ENCODE measurements around the gene NRXN3. TPM values are rescaled to one million over a fixed set of nuclear protein-coding genes. Genes with fewer than 3 reads are reported as not detected.

NRXN3 gene
- total RNA-seq, 2 experiments from 2014 or later, result not detected

GRCh38 chr14:79645753-79646362 is 1475.7 kb downstream of the NRXN3 start:
- H3K4me1 Mint-ChIP-seq, result no peaks in the 10 kb centered on the region
- H3K36me3 Mint-ChIP-seq, result no peaks in the 10 kb centered on the region
- CTCF ChIA-PET, result no interaction called here
- H3K27ac Mint-ChIP-seq, result no peak overlapping the region
- H3K27me3 Mint-ChIP-seq, result no peaks in the 10 kb centered on the region
- H3K9me3 Mint-ChIP-seq (ENCODE audit: low read depth), result peaks cover 4% of the 10 kb centered on the region
- ATAC-seq, result no peak
- H3K4me3 Mint-ChIP-seq, result no peak overlapping the region
- no peak for DNase-seq

- Mint-ChIP-seq H3K9me3 (ENCODE audit: low read depth) (peaks cover 9% of the 10 kb centered on the region), H3K27me3 (no peaks in the 10 kb centered on the region), H3K4me3 (no peak overlapping the region), H3K27ac (no peak overlapping the region), H3K36me3 (no peaks in the 10 kb centered on the region), H3K4me1 (no peaks in the 10 kb centered on the region)
- CTCF ChIA-PET, result no interaction called here
- DNase-seq (no peak), ATAC-seq (no peak)
Observed at GRCh38 chr14:79649856-79650255, 1479.7 kb downstream of the NRXN3 start.

DNA sequence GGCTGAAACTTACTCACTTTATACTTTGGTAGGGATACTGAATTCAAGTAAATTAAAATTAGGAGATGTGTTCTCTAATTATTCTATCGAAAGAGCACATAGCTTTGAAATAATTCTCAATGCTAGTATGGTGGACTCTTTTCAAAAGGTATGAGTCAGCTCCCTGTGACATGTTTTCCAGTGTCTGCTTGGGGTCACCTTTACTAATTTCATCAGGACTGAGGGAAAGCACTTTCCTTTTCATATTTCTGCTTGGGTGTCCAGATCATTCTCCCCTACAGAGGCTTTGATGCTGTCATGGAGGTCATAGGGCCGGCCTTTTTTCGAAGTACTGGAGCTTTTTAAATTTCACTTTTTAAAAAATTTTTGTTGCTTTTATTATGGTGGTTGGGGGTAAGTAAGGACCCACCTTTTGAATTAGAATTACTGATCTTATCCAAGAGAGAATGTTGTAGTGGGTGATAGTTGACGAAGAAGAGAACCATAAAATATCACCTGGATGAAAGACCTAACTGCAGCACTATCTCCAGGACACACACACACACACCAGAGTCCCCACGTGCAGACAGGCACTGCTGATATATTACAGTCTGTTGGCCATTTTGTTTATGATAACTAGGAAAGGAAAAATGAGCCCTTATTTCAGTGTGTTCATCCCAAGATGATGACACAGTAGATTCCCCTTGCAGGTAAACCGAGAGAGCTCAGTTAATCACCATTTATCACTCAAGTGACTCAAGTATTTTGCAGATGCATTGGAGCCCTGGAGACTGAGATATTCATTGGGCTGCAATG is 1482.5 kb downstream of the NRXN3 start:
- no peaks in the 10 kb centered on the region for H3K27me3 Mint-ChIP-seq
- no peak overlapping the region for H3K27ac Mint-ChIP-seq
- H3K36me3 Mint-ChIP-seq, result no peaks in the 10 kb centered on the region
- DNase-seq (no peak), ATAC-seq (no peak)
- H3K4me3 Mint-ChIP-seq, result no peak overlapping the region
- peaks cover 8% of the 10 kb centered on the region for H3K9me3 Mint-ChIP-seq (ENCODE audit: low read depth)
- CTCF ChIA-PET, result no interaction called here
- H3K4me1 Mint-ChIP-seq, result no peaks in the 10 kb centered on the region

DNA sequence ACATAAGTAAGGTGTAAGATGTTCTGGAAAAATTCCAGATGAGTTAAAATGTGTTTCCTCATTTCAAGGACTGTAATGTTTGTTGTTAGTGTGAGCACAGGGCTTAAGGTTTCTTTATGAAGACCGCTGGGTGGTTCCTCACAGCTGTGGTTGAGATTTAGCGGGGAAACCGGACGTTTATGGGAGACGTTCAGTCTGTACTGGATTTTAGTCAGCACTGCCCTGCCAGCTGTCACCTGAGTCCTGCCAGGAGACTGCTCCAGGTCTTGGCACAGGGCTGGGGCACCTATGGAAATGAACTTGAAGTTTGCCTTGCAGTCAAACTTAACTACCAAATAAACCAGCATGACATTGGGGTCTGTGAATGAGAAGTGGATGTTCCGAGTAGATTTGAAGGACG is 1485.9 kb downstream of the NRXN3 start:
- CTCF ChIA-PET, result interaction anchor here (0.7 kb wide), 2 partner anchors 9 to 716 kb away, joined by 3 read pairs; no protein-coding TSS in a partner anchor
- no peak for DNase-seq
- H3K27me3 Mint-ChIP-seq, result no peaks in the 10 kb centered on the region
- no peaks in the 10 kb centered on the region for H3K4me1 Mint-ChIP-seq
- peaks cover 6% of the 10 kb centered on the region for H3K9me3 Mint-ChIP-seq (ENCODE audit: low read depth)
- no peak overlapping the region for H3K4me3 Mint-ChIP-seq
- no peak for ATAC-seq
- H3K36me3 Mint-ChIP-seq, result no peaks in the 10 kb centered on the region
- H3K27ac Mint-ChIP-seq, result no peak overlapping the region

GRCh38 chr14:79656496-79656895 is 1486.3 kb downstream of the NRXN3 start:
- peaks cover 6% of the 10 kb centered on the region for H3K9me3 Mint-ChIP-seq (ENCODE audit: low read depth)
- H3K4me1 Mint-ChIP-seq, result no peaks in the 10 kb centered on the region
- H3K27ac Mint-ChIP-seq, result no peak overlapping the region
- H3K36me3 Mint-ChIP-seq, result no peaks in the 10 kb centered on the region
- DNase-seq, result no peak
- ATAC-seq, result no peak
- CTCF ChIA-PET, result interaction anchor here (0.7 kb wide), 2 partner anchors 9 to 716 kb away, joined by 3 read pairs; no protein-coding TSS in a partner anchor
- H3K4me3 Mint-ChIP-seq, result no peak overlapping the region
- no peaks in the 10 kb centered on the region for H3K27me3 Mint-ChIP-seq

DNA sequence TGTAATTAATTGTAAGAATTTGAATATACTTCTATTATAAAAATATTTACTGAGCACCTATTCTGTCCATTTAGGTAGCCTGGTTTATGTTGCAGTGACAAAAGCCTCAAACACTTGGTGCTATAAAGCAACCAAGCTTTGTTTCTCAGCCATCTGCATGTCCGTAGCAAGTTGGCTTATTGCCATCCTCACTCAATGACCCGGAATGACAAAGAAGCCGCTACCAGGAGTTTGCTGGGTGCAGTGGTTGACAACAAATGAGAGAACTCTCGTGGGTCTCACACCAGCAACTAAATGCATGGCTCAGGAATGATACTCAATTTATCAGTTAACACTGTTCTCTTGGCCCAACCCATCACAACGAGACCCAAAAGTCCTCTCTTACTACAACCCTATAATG is 1488.0 kb downstream of the NRXN3 start:
- CTCF ChIA-PET, result no interaction called here
- no peak for ATAC-seq

GRCh38 chr14:79658769-79659168 is 1488.6 kb downstream of the NRXN3 start:
- Mint-ChIP-seq H3K4me1 (no peaks in the 10 kb centered on the region), H3K27ac (no peak overlapping the region), H3K9me3 (ENCODE audit: low read depth) (peaks cover 4% of the 10 kb centered on the region), H3K4me3 (no peak overlapping the region), H3K36me3 (no peaks in the 10 kb centered on the region), H3K27me3 (no peaks in the 10 kb centered on the region)
- DNase-seq, result no peak
- CTCF ChIA-PET, result no interaction called here
- ATAC-seq, result no peak

More for the DNA sequence above, 1488.0 kb downstream of the NRXN3 start:
- H3K27me3 Mint-ChIP-seq, result no peaks in the 10 kb centered on the region
- H3K4me3 Mint-ChIP-seq, result no peak overlapping the region
- H3K27ac Mint-ChIP-seq, result no peak overlapping the region
- no peaks in the 10 kb centered on the region for H3K36me3 Mint-ChIP-seq
- H3K9me3 Mint-ChIP-seq (ENCODE audit: low read depth), result peaks cover 4% of the 10 kb centered on the region
- no peaks in the 10 kb centered on the region for H3K4me1 Mint-ChIP-seq
- no peak for DNase-seq

DNA sequence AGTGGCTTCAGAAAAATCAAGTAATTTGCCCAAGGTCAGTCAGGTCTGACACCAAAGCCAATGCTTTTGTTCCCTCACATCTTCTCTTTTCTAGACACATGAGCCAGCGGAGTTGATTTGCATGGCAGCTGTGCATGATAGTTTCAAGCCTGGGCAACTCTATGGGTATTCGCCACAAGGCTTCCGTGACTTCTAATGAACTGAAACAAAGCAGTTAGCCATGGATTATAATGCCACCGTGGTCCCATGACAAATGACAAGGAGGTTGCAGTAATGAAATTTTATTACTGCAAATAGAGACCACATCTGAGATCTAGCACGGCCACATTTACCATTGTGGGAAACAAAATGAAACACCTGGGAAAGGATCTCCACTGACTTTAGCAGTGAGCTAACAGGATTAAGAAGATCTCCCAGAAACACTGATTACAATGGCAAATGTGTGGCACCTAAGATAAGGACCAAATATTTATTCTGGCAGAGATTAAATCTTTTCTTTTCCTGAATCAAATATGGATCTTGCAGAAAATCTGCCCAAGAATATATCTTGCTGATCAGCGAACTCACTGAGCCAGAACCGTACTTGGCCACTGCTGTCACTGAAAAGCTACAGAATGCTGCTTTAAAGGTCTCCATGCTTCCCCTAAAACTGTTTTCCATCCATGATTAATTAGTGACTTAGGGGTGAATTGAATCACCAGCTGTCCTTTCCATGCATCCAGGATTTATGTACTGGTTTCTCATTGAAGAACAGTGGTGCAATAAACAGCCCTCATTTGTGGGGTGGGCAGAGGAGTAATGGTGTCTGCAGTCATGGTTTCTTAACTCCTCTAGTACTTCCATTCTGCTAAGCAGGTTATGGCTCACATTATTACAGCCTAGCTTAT is 1490.1 kb downstream of the NRXN3 start:
- Mint-ChIP-seq H3K4me1 (no peaks in the 10 kb centered on the region), H3K27me3 (no peaks in the 10 kb centered on the region), H3K4me3 (no peak overlapping the region), H3K27ac (no peak overlapping the region), H3K9me3 (ENCODE audit: low read depth) (peaks cover 3% of the 10 kb centered on the region), H3K36me3 (no peaks in the 10 kb centered on the region)
- DNase-seq (no peak), ATAC-seq (no peak)
- CTCF ChIA-PET, result no interaction called here

DNA sequence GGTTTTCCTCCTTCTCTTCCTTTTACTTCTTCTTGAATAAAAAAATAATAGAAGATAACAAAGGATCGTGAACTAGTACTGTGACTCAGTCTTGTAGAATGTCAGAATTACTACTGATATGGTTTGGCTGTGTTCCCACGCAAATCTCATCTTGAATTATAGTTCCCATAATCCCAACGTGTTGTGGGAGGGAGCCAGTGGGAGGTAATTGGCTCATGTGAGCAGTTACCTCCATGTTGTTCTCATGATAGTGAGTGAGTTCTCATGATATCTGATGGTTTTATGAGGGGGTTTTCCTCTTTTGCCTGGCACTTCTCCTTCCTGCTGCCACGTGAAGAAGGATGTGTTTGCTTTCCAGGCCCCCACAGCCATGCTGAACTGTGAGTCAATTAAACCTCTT is 1491.6 kb downstream of the NRXN3 start:
- ATAC-seq (no peak), DNase-seq (no peak)
- CTCF ChIA-PET, result no interaction called here
- Mint-ChIP-seq H3K4me3 (no peak overlapping the region), H3K27ac (no peak overlapping the region), H3K9me3 (ENCODE audit: low read depth) (peaks cover 3% of the 10 kb centered on the region), H3K4me1 (no peaks in the 10 kb centered on the region), H3K36me3 (no peaks in the 10 kb centered on the region), H3K27me3 (no peaks in the 10 kb centered on the region)

- Mint-ChIP-seq H3K9me3 (ENCODE audit: low read depth) (peaks cover 3% of the 10 kb centered on the region), H3K36me3 (no peaks in the 10 kb centered on the region), H3K4me3 (no peak overlapping the region), H3K27me3 (no peaks in the 10 kb centered on the region), H3K4me1 (no peaks in the 10 kb centered on the region), H3K27ac (no peak overlapping the region)
- CTCF ChIA-PET, result no interaction called here
- no peak for ATAC-seq
- no peak for DNase-seq
Observed at GRCh38 chr14:79663453-79663852, 1493.3 kb downstream of the NRXN3 start.

- Mint-ChIP-seq H3K4me1 (no peaks in the 10 kb centered on the region), H3K36me3 (no peaks in the 10 kb centered on the region), H3K9me3 (ENCODE audit: low read depth) (peaks cover 3% of the 10 kb centered on the region), H3K4me3 (no peak overlapping the region), H3K27me3 (no peaks in the 10 kb centered on the region), H3K27ac (no peak overlapping the region)
- CTCF ChIA-PET, result interaction anchor here (0.6 kb wide), 1 partner anchor 9 kb away, joined by 3 read pairs; no protein-coding TSS in a partner anchor
- DNase-seq, result no peak
- no peak for ATAC-seq
Observed at GRCh38 chr14:79665556-79665955, 1495.4 kb downstream of the NRXN3 start.

GRCh38 chr14:79668951-79669350 is 1498.8 kb downstream of the NRXN3 start:
- no peaks in the 10 kb centered on the region for H3K4me1 Mint-ChIP-seq
- H3K27ac Mint-ChIP-seq, result no peak overlapping the region
- H3K4me3 Mint-ChIP-seq, result no peak overlapping the region
- ATAC-seq (no peak), DNase-seq (no peak)
- H3K27me3 Mint-ChIP-seq, result no peaks in the 10 kb centered on the region
- peaks cover 3% of the 10 kb centered on the region for H3K9me3 Mint-ChIP-seq (ENCODE audit: low read depth)
- CTCF ChIA-PET, result no interaction called here
- no peaks in the 10 kb centered on the region for H3K36me3 Mint-ChIP-seq

- H3K9me3 Mint-ChIP-seq (ENCODE audit: low read depth), result no peaks in the 10 kb centered on the region
- ATAC-seq, result no peak
- H3K27ac Mint-ChIP-seq, result no peak overlapping the region
- no peak overlapping the region for H3K4me3 Mint-ChIP-seq
- no peaks in the 10 kb centered on the region for H3K4me1 Mint-ChIP-seq
- no peaks in the 10 kb centered on the region for H3K36me3 Mint-ChIP-seq
- CTCF ChIA-PET, result no interaction called here
- no peak for DNase-seq
- H3K27me3 Mint-ChIP-seq, result no peaks in the 10 kb centered on the region
Observed at GRCh38 chr14:79670811-79671210, 1500.6 kb downstream of the NRXN3 start.

Data from activated CD8-positive, alpha-beta memory T cell treated with anti-CD3 and anti-CD28 coated beads, Interleukin-2, amount 10 ng/mL, durations not matched to agents 7 days and 5 days (primary cell).